Measurements from ENCODE around the gene CHPF.

The CHPF gene

DNA sequence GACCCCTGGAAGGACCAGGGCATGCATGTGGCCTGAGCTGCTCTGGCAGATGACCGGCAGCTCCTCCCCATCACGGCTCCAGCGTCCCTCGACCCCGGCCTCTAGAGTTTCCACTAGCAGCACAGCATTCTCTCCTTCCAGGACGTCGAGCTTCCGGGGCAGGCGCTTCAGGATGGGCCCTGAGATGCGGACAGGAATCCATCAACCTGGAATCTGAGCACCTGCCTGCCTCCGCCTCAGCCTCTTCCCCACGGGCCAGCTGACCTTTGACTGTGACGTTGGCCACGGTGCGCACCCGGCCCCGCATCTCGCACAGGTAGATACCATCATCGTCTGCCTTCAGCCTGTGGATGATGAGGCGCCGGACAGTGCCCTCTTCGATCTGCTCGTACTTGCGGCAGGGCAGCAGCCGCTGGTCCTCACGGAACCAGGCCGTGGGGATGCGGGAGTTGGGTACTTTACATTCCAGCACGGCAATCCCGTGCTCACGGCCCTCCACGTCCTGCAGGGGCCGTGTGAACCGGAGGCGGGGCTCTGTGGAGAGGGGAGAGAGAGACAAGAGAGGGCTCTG, 24.3 kb upstream of the CHPF start:
- no peak for DNase-seq (ENCODE audit: low read depth)

GRCh38 chr2:219567131-219567530, 23.5 kb upstream of the CHPF start:
- DNase-seq (ENCODE audit: low read depth), result no peak

DNA sequence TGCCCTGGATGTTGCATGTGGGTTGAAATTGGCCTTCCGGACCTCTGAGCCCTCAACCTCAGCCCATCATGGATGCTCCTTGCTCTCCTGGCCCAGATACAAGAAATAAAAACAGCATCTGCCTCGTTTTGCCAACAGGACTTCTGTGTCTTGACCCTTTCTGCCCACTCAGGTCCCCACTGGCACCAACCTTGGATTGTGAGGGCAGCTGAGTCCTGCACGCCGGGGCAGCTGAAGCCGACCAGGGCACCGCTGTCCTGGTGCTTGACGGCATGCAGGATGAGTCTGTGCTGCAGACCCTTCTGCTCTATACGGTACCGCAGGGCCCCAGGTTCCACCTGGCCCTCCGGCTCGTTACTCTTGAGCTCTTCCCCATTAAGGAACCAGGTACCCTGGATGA, 23.0 kb upstream of the CHPF start:
- DNase-seq (ENCODE audit: low read depth), result no peak

GRCh38 chr2:219565130-219566080, 21.8 kb upstream of the CHPF start:
- no peak for DNase-seq (ENCODE audit: low read depth)

DNA sequence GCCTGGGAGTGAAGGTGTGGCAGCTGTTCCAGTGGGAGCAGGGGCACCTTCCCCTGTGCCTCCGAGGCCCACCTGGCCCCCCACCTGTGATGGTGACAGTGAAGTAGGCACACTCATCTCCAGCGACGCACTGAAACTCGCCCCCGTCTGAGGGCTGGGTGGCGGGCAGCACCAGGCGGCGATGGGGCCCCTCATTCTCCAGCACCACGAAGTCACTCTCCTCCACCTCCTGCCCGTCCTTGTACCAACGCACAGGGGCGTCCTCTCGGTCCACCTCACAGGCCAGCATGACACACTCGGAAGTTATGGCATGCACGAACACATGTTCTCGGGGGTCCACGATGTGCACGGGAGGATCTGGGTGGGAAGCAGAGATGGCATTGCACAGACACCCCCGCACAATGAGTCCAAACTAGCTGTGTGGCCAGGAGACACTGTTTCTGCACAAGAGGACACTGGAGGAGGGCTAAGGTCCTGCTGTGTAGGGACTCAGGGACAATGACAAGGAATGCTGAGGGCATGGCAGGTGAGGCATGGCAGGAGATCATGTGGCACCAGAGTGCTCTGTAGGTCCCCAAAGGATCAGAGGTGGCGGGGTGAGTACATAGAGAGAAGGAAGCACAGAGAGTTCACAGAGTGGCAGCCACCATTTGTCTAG, 19.8 kb upstream of the CHPF start:
- DNase-seq (ENCODE audit: low read depth), result no peak

GRCh38 chr2:219562049-219563020, 18.7 kb upstream of the CHPF start:
- no peak for DNase-seq (ENCODE audit: low read depth)

DNA sequence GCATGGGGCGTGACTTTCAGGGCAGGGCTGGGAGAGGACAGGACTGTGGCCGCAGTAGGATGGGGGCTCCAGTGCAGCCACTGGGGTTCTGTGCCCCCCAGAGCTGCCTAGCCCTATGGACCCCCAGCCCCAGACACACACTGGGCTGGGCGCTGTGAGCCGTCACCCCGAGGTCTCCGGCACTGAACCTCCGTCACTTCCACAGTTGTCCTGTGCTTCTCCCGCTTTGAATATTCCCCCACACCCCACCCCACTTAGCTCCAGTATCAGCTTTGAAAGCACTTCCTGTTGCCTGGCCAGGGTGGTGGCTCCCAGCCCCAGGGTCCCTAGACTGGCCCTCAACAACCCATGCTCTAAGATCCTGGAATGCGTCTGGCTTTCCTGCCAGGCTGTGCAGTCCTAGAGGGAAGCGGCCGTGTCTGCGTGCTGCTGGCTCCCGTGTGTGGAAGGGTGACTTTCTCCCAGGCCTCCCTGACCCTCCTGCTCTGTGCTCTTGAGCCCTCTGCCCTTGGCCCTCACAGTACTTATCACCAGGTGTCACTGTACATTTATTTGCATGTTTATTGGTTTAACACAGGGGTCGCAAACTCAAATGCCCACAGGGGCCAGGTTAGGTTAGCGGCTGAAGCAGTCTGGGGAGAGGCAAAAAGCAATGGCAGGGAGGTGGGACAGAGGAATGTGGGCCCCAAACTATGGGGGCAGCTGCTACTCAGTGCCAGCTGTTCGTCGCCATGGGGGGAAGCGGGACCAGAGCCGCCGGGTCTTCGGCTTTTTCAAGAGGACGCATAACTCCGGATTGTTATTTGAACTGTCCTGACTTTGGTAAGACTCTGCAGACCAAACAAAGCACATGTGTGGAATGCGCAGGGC, 17.8 kb upstream of the CHPF start:
- no peak for DNase-seq (ENCODE audit: low read depth)

DNA sequence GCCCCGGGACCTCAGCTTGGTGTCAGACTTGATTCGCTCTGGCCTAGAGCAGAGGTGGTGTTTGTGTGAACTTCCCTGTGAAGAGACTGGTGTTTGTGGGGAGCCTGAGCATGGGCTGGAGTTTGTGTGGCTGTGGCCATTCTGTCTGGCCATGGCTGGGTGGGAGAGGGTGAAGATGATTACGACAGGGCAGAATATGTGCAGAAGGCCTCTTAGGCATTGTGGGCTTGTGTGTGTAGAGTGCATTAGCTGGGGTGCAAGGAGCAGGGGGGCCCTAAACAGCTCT, 17.2 kb upstream of the CHPF start:
- no peak for DNase-seq (ENCODE audit: low read depth)

- no peak for DNase-seq (ENCODE audit: low read depth)
These were observed 16.7 kb upstream of the CHPF start for GRCh38 chr2:219560037-219560892.

DNA sequence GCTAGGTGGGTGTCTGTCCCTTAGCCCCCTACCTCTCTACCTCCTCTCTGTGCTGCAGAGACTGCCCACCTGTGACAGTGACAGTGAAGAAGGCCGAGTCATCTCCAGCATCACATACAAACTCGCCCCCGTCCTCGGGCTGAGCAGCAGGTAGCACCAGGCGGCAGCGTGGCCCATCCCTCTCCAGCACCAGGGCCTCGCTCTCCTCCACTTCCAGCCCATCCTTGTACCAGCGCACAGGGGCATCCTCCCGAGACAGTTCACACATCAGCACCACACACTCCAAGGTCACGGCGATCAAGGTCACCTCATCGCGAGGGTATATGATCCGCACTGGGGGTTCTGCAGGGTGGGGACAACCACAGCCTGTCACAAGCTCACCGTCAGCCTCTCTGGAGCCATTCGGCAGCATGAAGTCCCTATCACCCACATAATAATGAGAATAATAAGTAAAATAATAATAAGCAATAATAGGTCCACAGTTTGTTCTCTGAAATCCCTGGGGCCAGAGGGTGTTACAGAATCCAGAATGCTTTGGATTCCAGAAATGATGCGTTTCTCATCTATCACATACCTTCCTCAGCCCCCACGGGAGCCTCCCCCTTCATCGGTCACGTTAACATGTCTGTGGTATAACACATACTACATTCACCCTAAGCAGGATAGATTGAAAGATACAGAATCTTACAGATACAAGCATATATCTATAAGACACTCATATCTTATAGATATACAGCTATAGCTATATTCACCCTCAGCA, 15.7 kb upstream of the CHPF start:
- no peak for DNase-seq (ENCODE audit: low read depth)

- no peak for DNase-seq (ENCODE audit: low read depth)
These were observed 14.5 kb upstream of the CHPF start for GRCh38 chr2:219557791-219558785.

DNA sequence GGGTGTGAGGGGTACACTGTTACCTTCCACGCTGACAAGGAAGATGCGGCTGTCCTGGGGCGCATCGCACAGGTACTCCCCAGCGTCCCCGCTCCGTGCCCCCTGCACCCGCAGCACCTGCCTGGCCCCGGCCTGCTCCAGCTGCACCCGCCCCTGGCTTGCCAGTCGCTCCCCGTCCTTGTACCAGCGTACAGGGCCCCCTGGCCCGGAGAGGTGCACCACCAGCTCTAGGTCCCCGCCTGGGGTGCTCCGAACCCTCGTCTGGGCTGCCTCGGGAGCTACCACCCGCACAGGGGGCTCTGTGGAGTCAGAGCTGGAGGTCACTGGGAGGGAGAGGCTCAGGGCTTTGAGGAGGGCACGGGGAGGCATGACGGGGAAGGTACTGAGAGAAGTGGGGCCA, 13.7 kb upstream of the CHPF start:
- no peak for DNase-seq (ENCODE audit: low read depth)

DNA sequence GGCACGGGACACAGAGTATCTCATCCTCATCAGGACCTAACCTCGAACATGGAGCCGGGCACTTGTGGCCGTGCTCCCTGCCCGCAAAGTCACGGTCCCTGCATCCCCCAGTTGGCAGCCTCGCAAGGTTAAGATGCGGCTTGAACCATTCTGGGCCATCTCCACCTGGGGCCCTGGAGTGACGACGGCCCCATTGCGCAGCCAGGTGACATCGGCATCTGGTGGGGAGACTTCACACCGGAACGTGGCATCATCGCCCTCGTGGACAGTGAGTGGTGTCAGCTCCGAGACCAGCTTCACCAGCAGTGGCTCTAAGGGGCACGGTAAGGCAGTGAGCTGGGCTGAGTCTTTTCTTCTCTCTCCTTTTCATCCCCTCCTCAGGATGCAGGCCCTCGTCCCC, 12.8 kb upstream of the CHPF start:
- no peak for DNase-seq (ENCODE audit: low read depth)

DNA sequence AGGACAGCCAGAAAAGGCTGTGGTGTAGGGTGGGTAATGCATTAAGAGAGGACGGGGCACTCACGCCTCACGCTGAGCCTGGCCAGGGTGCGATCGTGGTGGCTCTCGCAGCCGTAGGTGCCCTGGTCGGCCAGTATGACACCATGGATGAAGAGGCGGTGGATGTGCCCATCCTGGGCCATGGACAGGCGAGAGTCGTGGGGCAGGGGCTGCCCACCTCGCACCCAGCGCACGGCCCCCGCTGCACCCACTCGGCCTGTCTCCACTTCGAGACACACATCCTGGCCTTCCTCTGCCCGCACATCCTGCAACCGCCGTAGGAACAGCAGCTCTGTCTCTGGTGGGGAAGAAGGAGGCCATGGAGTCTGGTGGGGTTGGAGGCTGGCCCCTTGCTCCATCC, 12.3 kb upstream of the CHPF start:
- no peak for DNase-seq (ENCODE audit: low read depth)

GRCh38 chr2:219554350-219554749, 10.7 kb upstream of the CHPF start:
- no peak for DNase-seq (ENCODE audit: low read depth)

GRCh38 chr2:219553463-219553963, 9.9 kb upstream of the CHPF start:
- no peak for DNase-seq (ENCODE audit: low read depth)

- DNase-seq (ENCODE audit: low read depth), result no peak
These were observed 9.5 kb upstream of the CHPF start for GRCh38 chr2:219553168-219553417.
